ENCODE data around the gene COL4A1.

- TF ChIP-seq GATA2 (IDR thresholded peaks at IDR 0.05; ENCODE audit: low read depth, low read length), result no peak
- TF ChIP-seq GATA3 (IDR thresholded peaks at IDR 0.05; ENCODE audit: low read depth, low read length), result no peak
Observed at GRCh38 chr13:110240943-110241342, 66.0 kb downstream of the COL4A1 start.

Data from SH-SY5Y (cell line).